K562 (cell line): ENCODE data around the gene GCGR. TPM values are rescaled to one million over a fixed set of nuclear protein-coding genes. Genes with fewer than 3 reads are reported as not detected.
A peak's percentile ranks its signal among the peaks of the same experiment; 100 is the strongest.

Experiments used
- BRCA1 ChIP-seq, 2 experiments: fragments of 450-650 bp in 1 of 2; sonication (generic) in 1 of 2; formaldehyde crosslinking in 1 of 2; IDR thresholded peaks; 2 replicates each; pipeline versions ENCODE4 v1.5.0 to v1.6.1; 2017 to 2020; ENCODE audit warnings: mild to moderate bottlenecking in 1 of 2, missing genetic modification reagents in 1 of 2
- CBX3 ChIP-seq, 2 experiments: IDR thresholded peaks; 1 replicate in 1 of 2; 2 replicates in 1 of 2; pipeline ENCODE4 v1.6.1; 2012; ENCODE audit warnings: inconsistent platforms in 2 of 2, low read length in 2 of 2, borderline replicate concordance in 1 of 2, control low read depth in 1 of 2
- CTBP1 ChIP-seq: fragments of 450-650 bp; IDR thresholded peaks from 2 replicates; pipeline ENCODE4 v1.6.1; 2016; ENCODE audit warnings: borderline replicate concordance
- E2F8 ChIP-seq: fragments of 450-650 bp; IDR thresholded peaks from 2 replicates; pipeline ENCODE4 v1.7.1; 2018; ENCODE audit warnings: mild to moderate bottlenecking, low read depth; ENCODE audit not compliant: partially characterized antibody
- FOXJ2 ChIP-seq: fragments of 200-800 bp; sonication (Bioruptor generic); IDR thresholded peaks from 2 replicates; pipeline ENCODE4 v1.6.1; 2016; ENCODE audit warnings: missing genetic modification characterization, missing compliant biosample characterization
- KLF1 ChIP-seq: fragments of 450-650 bp; IDR thresholded peaks from 2 replicates; pipeline ENCODE4 v1.6.1; 2016; ENCODE audit warnings: missing genetic modification characterization, missing compliant biosample characterization
- NFE2L1 ChIP-seq: fragments of 450-650 bp; IDR thresholded peaks from 2 replicates; pipeline ENCODE4 v1.6.1; 2016; ENCODE audit warnings: missing genetic modification characterization, low read depth, mild to moderate bottlenecking, missing compliant biosample characterization, moderate library complexity, borderline replicate concordance
- NR3C1 ChIP-seq: sonication (generic); formaldehyde crosslinking; IDR thresholded peaks from 2 replicates; pipeline ENCODE4 v1.8.1; 2022; ENCODE audit warnings: missing genetic modification reagents
- SIX5 ChIP-seq, 2 experiments: IDR thresholded peaks; 2 replicates each; pipeline ENCODE4 v1.6.1; 2011; ENCODE audit warnings: low read length in 2 of 2, borderline replicate concordance in 1 of 2, low read depth in 1 of 2, mild to moderate bottlenecking in 1 of 2, moderate library complexity in 1 of 2; ENCODE audit not compliant: insufficient read depth in 1 of 2
- SMAD1 ChIP-seq: fragments of 150-350 bp; IDR thresholded peaks from 2 replicates; pipeline ENCODE4 v1.6.1; 2014; ENCODE audit warnings: low read length, low read depth; ENCODE audit not compliant: partially characterized antibody
- ZNF146 ChIP-seq: IDR thresholded peaks from one replicate; pipeline ENCODE4 v1.6.1; 2018; ENCODE audit warnings: missing compliant biosample characterization; ENCODE audit not compliant: unreplicated experiment
- ZNF232 ChIP-seq: sonication (generic); formaldehyde crosslinking; IDR thresholded peaks from 2 replicates; pipeline ENCODE4 v1.8.0; 2022; ENCODE audit warnings: mild to moderate bottlenecking, missing genetic modification reagents
- ZNF253 ChIP-seq: fragments of 250-450 bp; sonication (Bioruptor Pico); conservative IDR thresholded peaks from 2 replicates; pipeline ENCODE4 v1.6.1; 2021; ENCODE audit warnings: mild to moderate bottlenecking
- ZNF589 ChIP-seq: fragments of 200-800 bp; sonication (Bioruptor generic); IDR thresholded peaks from 2 replicates; pipeline ENCODE4 v1.6.1; 2016; ENCODE audit warnings: low read depth, missing genetic modification characterization, missing compliant biosample characterization
- ZNF699 ChIP-seq: fragments of 250-450 bp; sonication (Bioruptor Pico); IDR thresholded peaks from 2 replicates; pipeline ENCODE4 v1.8.0; 2021; ENCODE audit warnings: mild to moderate bottlenecking, moderate library complexity; ENCODE audit not compliant: insufficient replicate concordance
- ZNF79 ChIP-seq: fragments of 250-450 bp; sonication (Bioruptor Pico); IDR thresholded peaks from 2 replicates; pipeline ENCODE4 v1.4.0; 2020; ENCODE audit warnings: low read depth, mild to moderate bottlenecking, moderate library complexity
- polyA plus RNA-seq, 8 experiments: library from polyadenylated mRNA; depleted of rRNA in 4 of 8; stranded (reverse) in 5 of 8; unstranded in 3 of 8; fragments of >200 nt; fragmentation: Nextera tagmentation in 2 of 8; fragmentation: Illumina TruSeq in 1 of 8; extraction: Ambion mirVana in 2 of 8; extraction: Trizol in 1 of 8; gene quantifications; 2 replicates each; pipeline versions ENCODE4 v1.2.1 to v1.2.3, GENCODE V29; 2011 to 2014; ENCODE audit warnings: inconsistent platforms in 1 of 8, missing spikeins in 1 of 8
- total RNA-seq, 7 experiments: library from RNA; depleted of rRNA in 6 of 7; stranded (reverse); fragments of >200 nt in 6 of 7; fragmentation: Illumina TruSeq in 2 of 7; extraction: Trizol in 2 of 7; gene quantifications; 2 replicates each; pipeline versions ENCODE4 v1.2.1 to v1.2.3, GENCODE V29; 2011 to 2021; ENCODE audit warnings: low replicate concordance in 1 of 7
- TF ChIP-seq, protein P1 (sequence below): fragments of 250-450 bp; sonication (Bioruptor Pico); IDR thresholded peaks from 2 replicates; pipeline ENCODE4 v1.8.0; 2022; ENCODE audit warnings: moderate library complexity, mild to moderate bottlenecking, inconsistent platforms
- TF ChIP-seq, protein P2 (sequence below): fragments of 250-450 bp; sonication (Bioruptor Pico); IDR thresholded peaks from 2 replicates; pipeline ENCODE4 v1.8.0; 2022; ENCODE audit warnings: inconsistent platforms, mild to moderate bottlenecking, moderate library complexity, borderline replicate concordance
- TF ChIP-seq, protein P3 (sequence below): fragments of 250-450 bp; sonication (Bioruptor Pico); IDR thresholded peaks from 2 replicates; pipeline ENCODE4 v1.4.0; 2020; ENCODE audit warnings: mild to moderate bottlenecking, moderate library complexity

GCGR gene
- total and polyA plus RNA-seq, 9 of the 15 experiments (the other 6 are each of a cell fraction or from before 2014, with no cell fraction given), result not detected

DNA sequence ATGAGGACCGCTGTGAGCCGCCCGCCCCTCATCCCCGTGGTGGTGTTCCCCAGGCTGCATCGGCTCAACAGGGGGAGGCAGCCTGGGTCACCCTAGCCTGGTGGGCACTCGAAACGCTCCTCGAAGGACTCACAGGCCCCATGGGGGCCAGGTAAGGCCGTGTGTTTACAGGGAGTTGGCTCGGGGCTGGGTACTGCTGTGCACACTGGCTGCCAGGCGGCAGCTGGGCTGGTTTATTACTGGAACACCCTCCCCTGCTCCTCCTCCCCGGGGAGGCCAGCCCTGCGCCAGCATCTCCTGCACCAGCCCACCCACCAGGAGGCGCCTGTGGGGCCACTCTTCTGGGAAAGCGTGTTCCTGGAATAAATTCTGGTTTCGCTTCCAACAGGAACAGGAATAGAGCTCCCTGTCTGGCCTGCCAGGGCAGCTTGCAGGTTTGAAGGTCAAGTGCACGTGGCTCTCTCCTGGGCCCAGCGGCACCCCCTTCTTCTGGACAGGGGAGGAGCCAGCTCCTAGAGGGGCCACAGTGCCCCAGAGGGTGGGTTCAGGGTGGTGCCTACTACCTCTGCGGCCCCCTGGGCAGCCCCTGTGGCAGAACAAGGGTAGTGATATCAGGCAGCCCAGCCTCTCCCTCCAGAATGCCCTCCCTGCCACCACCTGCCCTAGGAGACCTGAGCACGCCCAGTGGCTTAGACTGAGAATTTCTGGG is 17.8 kb downstream of the GCGR start (continued):
- TF ChIP-seq ZNF146 (CRISPR knock-in tag) (no peak), ZNF79 (CRISPR knock-in tag) (no peak), E2F8 (peak; percentile 41), SIX5 (IDR thresholded peaks at IDR 0.05; ENCODE audit: borderline replicate concordance in 1 of 2, insufficient read depth in 1 of 2, low read depth in 1 of 2, low read length in 2 of 2) (0 out of 4 replicates have a peak, but pooled peaks of 1 of the 2 experiments have one; percentile 1), SMAD1 (peak; percentile 26), ZNF589 (CRISPR knock-in tag) (peak; percentile 93), KLF1 (tag) (no peak), NFE2L1 (tag) (no peak), ZNF253 (CRISPR knock-in tag) (no peak), FOXJ2 (tag) (no peak), CTBP1 (peak; percentile 91; the same call in 1 of the 2 replicates), ZNF699 (CRISPR knock-in tag) (no peak), CBX3 (IDR thresholded peaks at IDR 0.05; ENCODE audit: borderline replicate concordance in 1 of 2, low read length in 2 of 2) (no peak), NR3C1 (CRISPR knock-in tag) (no peak), BRCA1 (IDR thresholded peaks at IDR 0.05) (no peak), BRCA1 (CRISPR knock-in tag; IDR thresholded peaks at IDR 0.05) (no peak), ZNF232 (CRISPR knock-in tag) (no peak)
- TF ChIP-seq, protein P1, sequence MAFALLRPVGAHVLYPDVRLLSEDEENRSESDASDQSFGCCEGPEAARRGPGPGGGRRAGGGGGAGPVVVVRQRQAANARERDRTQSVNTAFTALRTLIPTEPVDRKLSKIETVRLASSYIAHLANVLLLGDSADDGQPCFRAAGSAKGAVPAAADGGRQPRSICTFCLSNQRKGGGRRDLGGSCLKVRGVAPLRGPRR, result peak; percentile 80; the same call in 1 of the 2 replicates
- TF ChIP-seq, protein P2, sequence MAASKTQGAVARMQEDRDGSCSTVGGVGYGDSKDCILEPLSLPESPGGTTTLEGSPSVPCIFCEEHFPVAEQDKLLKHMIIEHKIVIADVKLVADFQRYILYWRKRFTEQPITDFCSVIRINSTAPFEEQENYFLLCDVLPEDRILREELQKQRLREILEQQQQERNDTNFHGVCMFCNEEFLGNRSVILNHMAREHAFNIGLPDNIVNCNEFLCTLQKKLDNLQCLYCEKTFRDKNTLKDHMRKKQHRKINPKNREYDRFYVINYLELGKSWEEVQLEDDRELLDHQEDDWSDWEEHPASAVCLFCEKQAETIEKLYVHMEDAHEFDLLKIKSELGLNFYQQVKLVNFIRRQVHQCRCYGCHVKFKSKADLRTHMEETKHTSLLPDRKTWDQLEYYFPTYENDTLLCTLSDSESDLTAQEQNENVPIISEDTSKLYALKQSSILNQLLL (CRISPR knock-in tag), result no peak
- TF ChIP-seq, protein P3, sequence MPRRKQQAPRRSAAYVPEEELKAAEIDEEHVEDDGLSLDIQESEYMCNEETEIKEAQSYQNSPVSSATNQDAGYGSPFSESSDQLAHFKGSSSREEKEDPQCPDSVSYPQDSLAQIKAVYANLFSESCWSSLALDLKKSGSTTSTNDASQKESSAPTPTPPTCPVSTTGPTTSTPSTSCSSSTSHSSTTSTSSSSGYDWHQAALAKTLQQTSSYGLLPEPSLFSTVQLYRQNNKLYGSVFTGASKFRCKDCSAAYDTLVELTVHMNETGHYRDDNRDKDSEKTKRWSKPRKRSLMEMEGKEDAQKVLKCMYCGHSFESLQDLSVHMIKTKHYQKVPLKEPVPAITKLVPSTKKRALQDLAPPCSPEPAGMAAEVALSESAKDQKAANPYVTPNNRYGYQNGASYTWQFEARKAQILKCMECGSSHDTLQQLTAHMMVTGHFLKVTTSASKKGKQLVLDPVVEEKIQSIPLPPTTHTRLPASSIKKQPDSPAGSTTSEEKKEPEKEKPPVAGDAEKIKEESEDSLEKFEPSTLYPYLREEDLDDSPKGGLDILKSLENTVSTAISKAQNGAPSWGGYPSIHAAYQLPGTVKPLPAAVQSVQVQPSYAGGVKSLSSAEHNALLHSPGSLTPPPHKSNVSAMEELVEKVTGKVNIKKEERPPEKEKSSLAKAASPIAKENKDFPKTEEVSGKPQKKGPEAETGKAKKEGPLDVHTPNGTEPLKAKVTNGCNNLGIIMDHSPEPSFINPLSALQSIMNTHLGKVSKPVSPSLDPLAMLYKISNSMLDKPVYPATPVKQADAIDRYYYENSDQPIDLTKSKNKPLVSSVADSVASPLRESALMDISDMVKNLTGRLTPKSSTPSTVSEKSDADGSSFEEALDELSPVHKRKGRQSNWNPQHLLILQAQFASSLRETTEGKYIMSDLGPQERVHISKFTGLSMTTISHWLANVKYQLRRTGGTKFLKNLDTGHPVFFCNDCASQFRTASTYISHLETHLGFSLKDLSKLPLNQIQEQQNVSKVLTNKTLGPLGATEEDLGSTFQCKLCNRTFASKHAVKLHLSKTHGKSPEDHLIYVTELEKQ (CRISPR knock-in tag), result no peak; the same call in 1 of the 2 replicates
